Measurements from ENCODE around the gene XPNPEP2.

XPNPEP2 gene, protein sequence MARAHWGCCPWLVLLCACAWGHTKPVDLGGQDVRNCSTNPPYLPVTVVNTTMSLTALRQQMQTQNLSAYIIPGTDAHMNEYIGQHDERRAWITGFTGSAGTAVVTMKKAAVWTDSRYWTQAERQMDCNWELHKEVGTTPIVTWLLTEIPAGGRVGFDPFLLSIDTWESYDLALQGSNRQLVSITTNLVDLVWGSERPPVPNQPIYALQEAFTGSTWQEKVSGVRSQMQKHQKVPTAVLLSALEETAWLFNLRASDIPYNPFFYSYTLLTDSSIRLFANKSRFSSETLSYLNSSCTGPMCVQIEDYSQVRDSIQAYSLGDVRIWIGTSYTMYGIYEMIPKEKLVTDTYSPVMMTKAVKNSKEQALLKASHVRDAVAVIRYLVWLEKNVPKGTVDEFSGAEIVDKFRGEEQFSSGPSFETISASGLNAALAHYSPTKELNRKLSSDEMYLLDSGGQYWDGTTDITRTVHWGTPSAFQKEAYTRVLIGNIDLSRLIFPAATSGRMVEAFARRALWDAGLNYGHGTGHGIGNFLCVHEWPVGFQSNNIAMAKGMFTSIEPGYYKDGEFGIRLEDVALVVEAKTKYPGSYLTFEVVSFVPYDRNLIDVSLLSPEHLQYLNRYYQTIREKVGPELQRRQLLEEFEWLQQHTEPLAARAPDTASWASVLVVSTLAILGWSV

DNA sequence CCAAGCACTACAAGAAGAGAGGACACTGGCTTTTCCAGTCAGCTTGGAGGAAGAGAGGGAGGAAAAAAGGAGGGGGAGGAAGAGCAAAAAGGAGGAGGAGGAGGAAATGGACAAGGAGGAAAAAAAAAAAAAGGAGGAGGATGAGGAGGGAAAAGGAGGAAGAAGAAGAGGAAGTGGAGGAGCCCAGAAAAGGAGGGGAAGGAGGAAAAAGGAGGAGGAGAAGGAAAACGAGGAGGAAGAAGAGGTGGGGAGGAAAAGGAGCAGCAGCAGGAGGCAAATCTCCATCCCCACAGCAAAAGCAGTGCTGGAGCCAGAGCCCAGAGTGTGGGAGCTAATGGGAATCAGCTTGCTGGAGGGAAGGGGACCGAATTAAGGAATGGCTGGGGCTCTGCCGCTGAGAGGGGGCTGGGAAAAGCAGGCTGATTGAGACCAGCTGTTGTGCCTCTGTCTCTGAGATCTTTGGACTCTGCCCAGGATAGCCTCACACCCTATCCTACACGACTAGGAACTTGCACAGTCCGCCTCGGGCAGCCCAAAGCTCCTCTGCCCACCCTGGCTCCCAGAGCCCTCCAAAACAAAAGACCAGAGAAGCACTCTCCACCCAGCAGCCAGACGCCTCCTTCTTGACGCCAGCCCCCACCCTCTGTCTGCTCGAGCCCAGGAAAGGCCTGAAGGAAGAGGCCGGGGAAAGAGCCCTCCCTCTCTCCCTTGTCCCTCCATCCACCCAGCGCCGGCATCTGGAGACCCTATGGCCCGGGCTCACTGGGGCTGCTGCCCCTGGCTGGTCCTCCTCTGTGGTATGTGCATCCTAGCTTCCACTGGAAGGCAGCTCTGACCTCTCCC is at the start of gene XPNPEP2:
TSS of gene XPNPEP2 (plus strand) at position 514 of the 843 bp plus-strand sequence. CDS start at position 749, 235 bp downstream.
- H3K4me3 ChIP-seq (ENCODE audit: low read depth, low read length): no peak within 1 kb of the TSS
- TF ChIP-seq, protein P1, sequence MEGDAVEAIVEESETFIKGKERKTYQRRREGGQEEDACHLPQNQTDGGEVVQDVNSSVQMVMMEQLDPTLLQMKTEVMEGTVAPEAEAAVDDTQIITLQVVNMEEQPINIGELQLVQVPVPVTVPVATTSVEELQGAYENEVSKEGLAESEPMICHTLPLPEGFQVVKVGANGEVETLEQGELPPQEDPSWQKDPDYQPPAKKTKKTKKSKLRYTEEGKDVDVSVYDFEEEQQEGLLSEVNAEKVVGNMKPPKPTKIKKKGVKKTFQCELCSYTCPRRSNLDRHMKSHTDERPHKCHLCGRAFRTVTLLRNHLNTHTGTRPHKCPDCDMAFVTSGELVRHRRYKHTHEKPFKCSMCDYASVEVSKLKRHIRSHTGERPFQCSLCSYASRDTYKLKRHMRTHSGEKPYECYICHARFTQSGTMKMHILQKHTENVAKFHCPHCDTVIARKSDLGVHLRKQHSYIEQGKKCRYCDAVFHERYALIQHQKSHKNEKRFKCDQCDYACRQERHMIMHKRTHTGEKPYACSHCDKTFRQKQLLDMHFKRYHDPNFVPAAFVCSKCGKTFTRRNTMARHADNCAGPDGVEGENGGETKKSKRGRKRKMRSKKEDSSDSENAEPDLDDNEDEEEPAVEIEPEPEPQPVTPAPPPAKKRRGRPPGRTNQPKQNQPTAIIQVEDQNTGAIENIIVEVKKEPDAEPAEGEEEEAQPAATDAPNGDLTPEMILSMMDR (IDR thresholded peaks at IDR 0.05; ENCODE audit: borderline replicate concordance, insufficient read depth, low read depth, low read length): no peak

DNA sequence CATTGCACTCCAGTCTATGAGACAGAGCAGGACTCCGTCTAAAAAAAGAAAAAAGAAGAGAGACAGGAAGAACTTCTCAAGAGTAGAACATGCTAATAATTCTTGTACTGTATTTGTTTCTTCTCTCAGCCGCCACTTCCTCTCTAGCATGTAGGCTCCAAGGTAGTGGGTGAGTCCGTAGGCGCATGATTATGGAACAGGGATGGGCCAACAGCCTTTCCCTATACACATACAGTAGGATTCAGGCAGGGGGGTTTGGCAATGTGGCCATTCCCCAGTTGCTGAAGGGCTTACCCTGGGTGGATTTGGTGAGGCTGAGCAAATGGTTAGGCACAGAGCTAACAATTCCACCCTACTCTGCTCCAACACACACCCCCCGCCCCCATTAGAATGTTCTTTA is 49.0 kb upstream of the XPNPEP2 start:
- TF ChIP-seq, protein P1 (IDR thresholded peaks at IDR 0.05; ENCODE audit: borderline replicate concordance, insufficient read depth, low read depth, low read length): no peak

DNA sequence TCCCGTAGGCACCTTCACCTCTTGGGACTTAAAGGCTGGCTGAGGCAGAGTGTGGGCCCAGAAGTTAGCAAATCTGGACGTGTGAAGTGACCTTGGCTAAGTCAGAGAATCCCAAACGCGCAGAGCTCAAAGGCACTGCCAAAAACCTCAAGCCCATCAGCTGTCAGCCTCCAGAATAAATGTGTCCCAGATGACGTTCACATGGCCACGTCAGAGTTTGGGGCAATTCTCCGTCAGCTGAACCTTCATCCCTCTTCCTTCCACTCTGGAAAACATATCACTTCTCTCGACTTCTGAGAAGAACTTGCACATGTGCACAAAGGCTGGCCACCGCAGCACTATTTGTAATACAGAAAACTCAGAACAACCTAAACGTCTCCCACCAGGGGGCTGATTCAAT is 48.3 kb upstream of the XPNPEP2 start:
- TF ChIP-seq, protein P1 (IDR thresholded peaks at IDR 0.05; ENCODE audit: borderline replicate concordance, insufficient read depth, low read depth, low read length): no peak
- H3K4me3 ChIP-seq (ENCODE audit: low read depth, low read length): no peak overlapping the region

More for the DNA sequence above, 49.0 kb upstream of the XPNPEP2 start:
- no peak overlapping the region for H3K4me3 ChIP-seq (ENCODE audit: low read depth, low read length)

GRCh38 chrX:129693354-129693753 is 45.4 kb upstream of the XPNPEP2 start:
- TF ChIP-seq, protein P1 (IDR thresholded peaks at IDR 0.05; ENCODE audit: borderline replicate concordance, insufficient read depth, low read depth, low read length): no peak
- no peak overlapping the region for H3K4me3 ChIP-seq (ENCODE audit: low read depth, low read length)

DNA sequence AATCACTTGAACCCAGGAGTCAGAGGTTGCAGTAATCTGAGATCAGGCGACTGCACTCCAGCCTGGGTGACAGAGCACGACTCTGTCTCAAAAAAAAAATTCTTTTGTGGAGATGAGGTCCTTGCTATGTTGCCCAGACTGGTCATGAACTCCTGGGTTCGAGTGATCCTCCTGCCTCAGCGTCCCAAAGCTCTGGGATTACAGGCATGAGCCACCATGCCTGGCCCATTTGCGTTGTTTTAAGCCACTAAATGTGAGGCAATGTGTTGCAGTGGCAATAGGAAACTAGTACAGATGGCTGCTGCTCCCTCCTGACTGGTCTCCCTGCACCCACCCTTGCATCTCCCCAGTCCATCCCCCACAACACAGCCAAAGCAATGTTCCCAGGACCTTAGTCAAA is 44.0 kb upstream of the XPNPEP2 start:
- no peak overlapping the region for H3K4me3 ChIP-seq (ENCODE audit: low read depth, low read length)

DNA sequence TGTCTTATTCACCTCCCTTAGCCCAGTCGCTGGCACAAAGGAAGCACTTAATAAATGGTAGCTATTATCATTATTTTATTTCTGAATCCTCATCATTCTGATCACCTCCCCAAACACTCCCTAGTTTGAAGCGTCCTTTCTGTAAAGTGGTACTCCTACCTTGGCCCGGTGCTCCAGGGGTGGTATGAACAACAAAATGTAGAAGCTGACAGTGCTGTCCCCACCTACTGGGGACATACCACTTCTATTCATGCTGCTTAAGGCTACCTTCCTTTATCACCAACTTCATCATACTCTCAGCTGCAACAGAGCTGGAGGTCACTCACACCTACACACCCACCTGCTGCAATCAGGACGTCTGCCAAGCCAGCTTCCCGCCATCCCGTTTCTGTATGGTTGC is 43.2 kb upstream of the XPNPEP2 start:
- TF ChIP-seq, protein P1 (IDR thresholded peaks at IDR 0.05; ENCODE audit: borderline replicate concordance, insufficient read depth, low read depth, low read length): no peak
- H3K4me3 ChIP-seq (ENCODE audit: low read depth, low read length): no peak overlapping the region

More for the DNA sequence above, 44.0 kb upstream of the XPNPEP2 start:
- TF ChIP-seq, protein P1 (IDR thresholded peaks at IDR 0.05; ENCODE audit: borderline replicate concordance, insufficient read depth, low read depth, low read length): no peak

Data from GM12875 (cell line).